SK-N-SH (cell line): ENCODE results near the gene CASZ1.

Experiments
- CHD2 ChIP-seq: fragments of 150-350 bp; IDR thresholded peaks from 2 replicates; pipeline ENCODE4 v1.6.1; 2018; ENCODE audit warnings: low read length; ENCODE audit not compliant: partially characterized antibody
- CTCF ChIP-seq: fragments of 200-600 bp; sonication (generic); IDR thresholded peaks from 2 replicates; pipeline ENCODE4 v1.6.1; 2017; ENCODE audit warnings: antibody characterized with exemption, mild to moderate bottlenecking, moderate library complexity
- EP300 ChIP-seq, 2 experiments: IDR thresholded peaks; 2 replicates each; pipeline versions ENCODE4 v1.4.0 to v1.6.1; 2012; ENCODE audit warnings: borderline replicate concordance in 1 of 2, low read depth in 1 of 2, low read length in 1 of 2
- EZH2phosphoT487 ChIP-seq: fragments of 200-600 bp; sonication (generic); IDR thresholded peaks from 2 replicates; pipeline ENCODE4 v1.6.1; 2017; ENCODE audit warnings: low read depth, mixed run types, mild to moderate bottlenecking, antibody characterized with exemption, moderate library complexity, borderline replicate concordance
- GATA2 ChIP-seq: sonication (generic); formaldehyde crosslinking; IDR thresholded peaks from 2 replicates; pipeline ENCODE4 v1.5.0; 2020; ENCODE audit warnings: mild to moderate bottlenecking, missing genetic modification reagents
- JUND ChIP-seq: IDR thresholded peaks from 2 replicates; pipeline ENCODE4 v1.4.0; 2012
- MAX ChIP-seq: IDR thresholded peaks from 2 replicates; pipeline ENCODE4 v1.4.0; 2012; ENCODE audit warnings: low read depth
- MXI1 ChIP-seq: IDR thresholded peaks from 2 replicates; pipeline ENCODE4 v1.6.1; 2012; ENCODE audit warnings: mild to moderate bottlenecking, low read depth, low read length, improper control_type of control experiment
- POLR2AphosphoS5 ChIP-seq: IDR thresholded peaks from 2 replicates; pipeline ENCODE4 v1.6.1; 2012; ENCODE audit warnings: low read depth, low read length
- REST ChIP-seq: IDR thresholded peaks from 2 replicates; pipeline ENCODE4 v1.6.1; 2012; ENCODE audit warnings: mild to moderate bottlenecking, low read depth, low read length, moderate library complexity
- SIN3A ChIP-seq: IDR thresholded peaks from 2 replicates; pipeline ENCODE4 v1.6.1; 2012; ENCODE audit warnings: low read depth, mild to moderate bottlenecking, low read length, moderate library complexity, borderline replicate concordance
- TAF1 ChIP-seq: IDR thresholded peaks from 2 replicates; pipeline ENCODE4 v1.6.1; 2012; ENCODE audit warnings: low read depth, mild to moderate bottlenecking, low read length, moderate library complexity, borderline replicate concordance
- TEAD4 ChIP-seq: IDR thresholded peaks from 2 replicates; pipeline ENCODE4 v1.4.0; 2012; ENCODE audit warnings: mild to moderate bottlenecking, borderline replicate concordance; ENCODE audit not compliant: insufficient read depth

GRCh38 chr1:10830961-10831668, 34.7 kb upstream of the CASZ1 start:
- TF ChIP-seq TEAD4 (no peak), CTCF (no peak), CHD2 (no peak), EZH2phosphoT487 (no peak), TAF1 (no peak), POLR2AphosphoS5 (no peak), MXI1 (no peak), EP300 (IDR thresholded peaks at IDR 0.05; ENCODE audit: borderline replicate concordance in 1 of 2, low read depth in 1 of 2, low read length in 1 of 2) (no peak), SIN3A (no peak), MAX (no peak), GATA2 (CRISPR knock-in tag) (no peak), JUND (no peak), REST (no peak)
